Dermis microvascular lymphatic vessel endothelial cell (primary cell): ENCODE measurements around the gene ANAPC5. TPM values are rescaled to one million over a fixed set of nuclear protein-coding genes. Genes with fewer than 3 reads are reported as not detected.

ENCODE experiments used
- total RNA-seq: library from RNA; depleted of rRNA; stranded (reverse); fragments of >200 nt; gene quantifications from 2 replicates; pipeline ENCODE4 v1.2.1, GENCODE V29; 2014

Gene ANAPC5
- total RNA-seq, 1 donor from 2014 or later = 115 TPM

Other genes starting within 250 kb of the ANAPC5 start
- 3.9 and 6.4 TPM in 2 replicates for gene P2RX7, start 219.5 kb downstream of the ANAPC5 start, total RNA-seq
- 81.9 and 208 TPM in 2 replicates for gene P2RX4, start 142.3 kb downstream of the ANAPC5 start, total RNA-seq
- 21.3 and 26.9 TPM in 2 replicates for gene CAMKK2, start 55.7 kb downstream of the ANAPC5 start, total RNA-seq
- gene RNF34, start 47.7 kb upstream of the ANAPC5 start, total RNA-seq = 83.6 and 114 TPM in 2 replicates
- gene KDM2B, start 228.6 kb upstream of the ANAPC5 start, total RNA-seq = 19.8 and 24.0 TPM in 2 replicates